Thyroid gland (tissue), 4 donors: ENCODE results near the gene HSPA1L.

Experiments
- CTCF ChIP-seq, 6 experiments: fragments of 200-600 bp in 3 of 6; fragments of 450-650 bp in 3 of 6; sonication (generic) in 3 of 6; IDR thresholded peaks; one replicate each; pipeline ENCODE4 v1.5.1; 2016 to 2019; ENCODE audit warnings: antibody characterized with exemption in 6 of 6, mild to moderate bottlenecking in 2 of 6, inconsistent platforms in 1 of 6, moderate library complexity in 1 of 6
- POLR2A ChIP-seq, 2 donors: fragments of 450-650 bp; IDR thresholded peaks; one replicate each; pipeline ENCODE4 v1.6.1; 2017; ENCODE audit warnings: antibody characterized with exemption in 2 of 2, mild to moderate bottlenecking in 2 of 2, moderate library complexity in 1 of 2

GRCh38 chr6:31862344-31863235, 47.5 kb upstream of the HSPA1L start, which contains the start of gene NEU1:
- peak in 1 of 6 experiments; percentile 13 for TF ChIP-seq CTCF (IDR thresholded peaks at IDR 0.05)
- TF ChIP-seq POLR2A (IDR thresholded peaks at IDR 0.05) = peak; percentile 64 to 98
